HepG2 (cell line): ENCODE measurements around the gene ELOVL7. TPM values are rescaled to one million over a fixed set of nuclear protein-coding genes. Genes with fewer than 3 reads are reported as not detected.

Experiments
- CAMTA2 ChIP-seq: sonication (generic); formaldehyde crosslinking; IDR thresholded peaks from 2 replicates; pipeline ENCODE4 v1.4.0; 2020; ENCODE audit warnings: mild to moderate bottlenecking, missing genetic modification reagents, borderline replicate concordance
- DZIP1 ChIP-seq: sonication (generic); formaldehyde crosslinking; IDR thresholded peaks from 2 replicates; pipeline ENCODE4 v1.5.0; 2020; ENCODE audit warnings: mild to moderate bottlenecking, missing genetic modification reagents
- HDAC1 ChIP-seq: sonication (generic); formaldehyde crosslinking; IDR thresholded peaks from 2 replicates; pipeline ENCODE4 v1.5.1; 2020; ENCODE audit warnings: mild to moderate bottlenecking, missing genetic modification reagents
- HOXA3 ChIP-seq: sonication (generic); formaldehyde crosslinking; IDR thresholded peaks from 2 replicates; pipeline ENCODE4 v1.5.0; 2020; ENCODE audit warnings: missing genetic modification reagents
- NR2F1 ChIP-seq, 2 experiments: fragments of 450-650 bp in 1 of 2; formaldehyde crosslinking in 1 of 2; IDR thresholded peaks; 2 replicates each; pipeline versions ENCODE4 v1.5.0 to v1.6.1; 2016 to 2020; ENCODE audit warnings: mild to moderate bottlenecking in 1 of 2, missing compliant biosample characterization in 1 of 2, missing genetic modification reagents in 1 of 2, moderate library complexity in 1 of 2
- SNAPC5 ChIP-seq: sonication (generic); formaldehyde crosslinking; IDR thresholded peaks from 2 replicates; pipeline ENCODE4 v1.8.1; 2023; ENCODE audit warnings: mild to moderate bottlenecking, missing genetic modification reagents, borderline replicate concordance
- SSRP1 ChIP-seq: IDR thresholded peaks from 2 replicates; pipeline ENCODE4 v1.6.1; 2016; ENCODE audit warnings: control low read depth
- WIZ ChIP-seq: sonication (generic); formaldehyde crosslinking; IDR thresholded peaks from 2 replicates; pipeline ENCODE4 v1.5.1; 2020; ENCODE audit warnings: mild to moderate bottlenecking, missing genetic modification reagents
- ZBTB3 ChIP-seq: sonication (generic); formaldehyde crosslinking; IDR thresholded peaks from 2 replicates; pipeline ENCODE4 v1.4.0; 2020; ENCODE audit warnings: low read depth, mild to moderate bottlenecking, moderate library complexity, missing genetic modification reagents, borderline replicate concordance
- ZBTB39 ChIP-seq: sonication (generic); formaldehyde crosslinking; IDR thresholded peaks from 2 replicates; pipeline ENCODE4 v1.5.0; 2020; ENCODE audit warnings: missing genetic modification reagents
- ZNF260 ChIP-seq: sonication (generic); formaldehyde crosslinking; IDR thresholded peaks from 2 replicates; pipeline ENCODE4 v1.4.0; 2020; ENCODE audit warnings: missing genetic modification reagents, low read depth, mild to moderate bottlenecking, borderline replicate concordance
- ZNF335 ChIP-seq: sonication (generic); formaldehyde crosslinking; IDR thresholded peaks from 2 replicates; pipeline ENCODE4 v1.4.0; 2020; ENCODE audit warnings: missing genetic modification reagents
- polyA plus RNA-seq, 8 experiments: library from polyadenylated mRNA; depleted of rRNA in 3 of 8; stranded (reverse) in 7 of 8; unstranded in 1 of 8; fragments of >200 nt; fragmentation: Illumina TruSeq in 4 of 8; extraction: Trizol in 4 of 8; gene quantifications; 2 replicates each; pipeline versions ENCODE4 v1.2.1 to v1.2.3, GENCODE V29; 2011 to 2016; ENCODE audit warnings: low read depth in 4 of 8, missing spikeins in 1 of 8, mixed read lengths in 1 of 8; ENCODE audit not compliant: insufficient read depth in 1 of 8
- total RNA-seq, 5 experiments: library from RNA; depleted of rRNA; stranded (reverse); fragments of >200 nt; fragmentation: Illumina TruSeq; extraction: Trizol; gene quantifications; 2 replicates each; pipeline ENCODE4 v1.2.3, GENCODE V29; 2016; ENCODE audit warnings: low read depth in 1 of 5
- TF ChIP-seq, protein P1 (sequence below): sonication (generic); formaldehyde crosslinking; IDR thresholded peaks from 2 replicates; pipeline ENCODE4 v1.4.0; 2020; ENCODE audit warnings: missing genetic modification reagents, borderline replicate concordance
- TF ChIP-seq, protein P2 (sequence below): sonication (generic); formaldehyde crosslinking; conservative IDR thresholded peaks from 2 replicates; pipeline ENCODE4 v1.5.0; 2020; ENCODE audit warnings: missing genetic modification reagents
- TF ChIP-seq, protein P3 (sequence below): sonication (generic); formaldehyde crosslinking; IDR thresholded peaks from 2 replicates; pipeline ENCODE4 v1.5.0; 2020; ENCODE audit warnings: missing genetic modification reagents

ELOVL7 gene
- total and polyA plus RNA-seq, 2 of the 13 experiments (the other 11 are each of a cell fraction or from before 2014, with no cell fraction given), result 4.5 to 7.3 TPM

- TF ChIP-seq, protein P1, sequence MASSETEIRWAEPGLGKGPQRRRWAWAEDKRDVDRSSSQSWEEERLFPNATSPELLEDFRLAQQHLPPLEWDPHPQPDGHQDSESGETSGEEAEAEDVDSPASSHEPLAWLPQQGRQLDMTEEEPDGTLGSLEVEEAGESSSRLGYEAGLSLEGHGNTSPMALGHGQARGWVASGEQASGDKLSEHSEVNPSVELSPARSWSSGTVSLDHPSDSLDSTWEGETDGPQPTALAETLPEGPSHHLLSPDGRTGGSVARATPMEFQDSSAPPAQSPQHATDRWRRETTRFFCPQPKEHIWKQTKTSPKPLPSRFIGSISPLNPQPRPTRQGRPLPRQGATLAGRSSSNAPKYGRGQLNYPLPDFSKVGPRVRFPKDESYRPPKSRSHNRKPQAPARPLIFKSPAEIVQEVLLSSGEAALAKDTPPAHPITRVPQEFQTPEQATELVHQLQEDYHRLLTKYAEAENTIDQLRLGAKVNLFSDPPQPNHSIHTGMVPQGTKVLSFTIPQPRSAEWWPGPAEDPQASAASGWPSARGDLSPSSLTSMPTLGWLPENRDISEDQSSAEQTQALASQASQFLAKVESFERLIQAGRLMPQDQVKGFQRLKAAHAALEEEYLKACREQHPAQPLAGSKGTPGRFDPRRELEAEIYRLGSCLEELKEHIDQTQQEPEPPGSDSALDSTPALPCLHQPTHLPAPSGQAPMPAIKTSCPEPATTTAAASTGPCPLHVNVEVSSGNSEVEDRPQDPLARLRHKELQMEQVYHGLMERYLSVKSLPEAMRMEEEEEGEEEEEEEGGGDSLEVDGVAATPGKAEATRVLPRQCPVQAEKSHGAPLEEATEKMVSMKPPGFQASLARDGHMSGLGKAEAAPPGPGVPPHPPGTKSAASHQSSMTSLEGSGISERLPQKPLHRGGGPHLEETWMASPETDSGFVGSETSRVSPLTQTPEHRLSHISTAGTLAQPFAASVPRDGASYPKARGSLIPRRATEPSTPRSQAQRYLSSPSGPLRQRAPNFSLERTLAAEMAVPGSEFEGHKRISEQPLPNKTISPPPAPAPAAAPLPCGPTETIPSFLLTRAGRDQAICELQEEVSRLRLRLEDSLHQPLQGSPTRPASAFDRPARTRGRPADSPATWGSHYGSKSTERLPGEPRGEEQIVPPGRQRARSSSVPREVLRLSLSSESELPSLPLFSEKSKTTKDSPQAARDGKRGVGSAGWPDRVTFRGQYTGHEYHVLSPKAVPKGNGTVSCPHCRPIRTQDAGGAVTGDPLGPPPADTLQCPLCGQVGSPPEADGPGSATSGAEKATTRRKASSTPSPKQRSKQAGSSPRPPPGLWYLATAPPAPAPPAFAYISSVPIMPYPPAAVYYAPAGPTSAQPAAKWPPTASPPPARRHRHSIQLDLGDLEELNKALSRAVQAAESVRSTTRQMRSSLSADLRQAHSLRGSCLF, result no peak
- no peak for TF ChIP-seq SNAPC5 (CRISPR knock-in tag)
- no peak for TF ChIP-seq SSRP1
- TF ChIP-seq HOXA3 (CRISPR knock-in tag), result peak; percentile 36
- no peak for TF ChIP-seq ZNF260 (CRISPR knock-in tag)
- TF ChIP-seq ZBTB3, result peak; percentile 57; the same call in 1 of the 2 replicates
- no peak for TF ChIP-seq ZNF335 (CRISPR knock-in tag)
- TF ChIP-seq, protein P2, sequence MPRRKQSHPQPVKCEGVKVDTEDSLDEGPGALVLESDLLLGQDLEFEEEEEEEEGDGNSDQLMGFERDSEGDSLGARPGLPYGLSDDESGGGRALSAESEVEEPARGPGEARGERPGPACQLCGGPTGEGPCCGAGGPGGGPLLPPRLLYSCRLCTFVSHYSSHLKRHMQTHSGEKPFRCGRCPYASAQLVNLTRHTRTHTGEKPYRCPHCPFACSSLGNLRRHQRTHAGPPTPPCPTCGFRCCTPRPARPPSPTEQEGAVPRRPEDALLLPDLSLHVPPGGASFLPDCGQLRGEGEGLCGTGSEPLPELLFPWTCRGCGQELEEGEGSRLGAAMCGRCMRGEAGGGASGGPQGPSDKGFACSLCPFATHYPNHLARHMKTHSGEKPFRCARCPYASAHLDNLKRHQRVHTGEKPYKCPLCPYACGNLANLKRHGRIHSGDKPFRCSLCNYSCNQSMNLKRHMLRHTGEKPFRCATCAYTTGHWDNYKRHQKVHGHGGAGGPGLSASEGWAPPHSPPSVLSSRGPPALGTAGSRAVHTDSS (CRISPR knock-in tag), result no peak
- TF ChIP-seq NR2F1 (CRISPR knock-in tag; IDR thresholded peaks at IDR 0.05), result no peak
- TF ChIP-seq, protein P3, sequence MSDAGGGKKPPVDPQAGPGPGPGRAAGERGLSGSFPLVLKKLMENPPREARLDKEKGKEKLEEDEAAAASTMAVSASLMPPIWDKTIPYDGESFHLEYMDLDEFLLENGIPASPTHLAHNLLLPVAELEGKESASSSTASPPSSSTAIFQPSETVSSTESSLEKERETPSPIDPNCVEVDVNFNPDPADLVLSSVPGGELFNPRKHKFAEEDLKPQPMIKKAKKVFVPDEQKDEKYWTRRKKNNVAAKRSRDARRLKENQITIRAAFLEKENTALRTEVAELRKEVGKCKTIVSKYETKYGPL (CRISPR knock-in tag), result no peak
- TF ChIP-seq CAMTA2 (CRISPR knock-in tag), result no peak
- TF ChIP-seq ZBTB39 (CRISPR knock-in tag), result no peak
- peak; percentile 30; the same call in 1 of the 2 replicates for TF ChIP-seq HDAC1 (CRISPR knock-in tag)
- no peak for TF ChIP-seq WIZ
- TF ChIP-seq DZIP1 (CRISPR knock-in tag), result no peak
These were observed at the start of gene ELOVL7 (continued) for GRCh38 chr5:60843936-60844905.
